ENCODE results near the gene ERGIC2.
"Not testable (repeated sequence)": the region's sequence is repeated elsewhere in the genome, so short reads cannot be mapped to it uniquely, and the experiment has no call there.

ERGIC2 gene

GRCh38 chr12:29304388-29304787 lies 76.6 kb downstream of the ERGIC2 start:
- H3K36me3 ChIP-seq (ENCODE audit: insufficient read depth, low read length), result no peaks in the 10 kb centered on the region
- H3K4me3 ChIP-seq (ENCODE audit: low read depth, low read length), result no peak overlapping the region
- no peaks in the 10 kb centered on the region for H3K79me2 ChIP-seq (ENCODE audit: control insufficient read depth, insufficient read depth, low read length, unreplicated experiment)
- no peak overlapping the region for H2AFZ ChIP-seq (ENCODE audit: low read length, unreplicated experiment)
- H3K4me1 ChIP-seq (ENCODE audit: control insufficient read depth, insufficient read depth, low read length, unreplicated experiment), result no peaks in the 10 kb centered on the region
- H3K27ac ChIP-seq (ENCODE audit: low read depth, low read length), result no peak overlapping the region
- H3K27me3 ChIP-seq (ENCODE audit: insufficient read depth, low read length), result no peaks in the 10 kb centered on the region

GRCh38 chr12:29301114-29301513 lies 79.9 kb downstream of the ERGIC2 start:
- Histone ChIP-seq H3K27ac (ENCODE audit: low read depth, low read length) (no peak overlapping the region), H3K4me3 (ENCODE audit: low read depth, low read length) (no peak overlapping the region), H3K79me2 (ENCODE audit: control insufficient read depth, insufficient read depth, low read length, unreplicated experiment) (no peaks in the 10 kb centered on the region), H3K4me1 (ENCODE audit: control insufficient read depth, insufficient read depth, low read length, unreplicated experiment) (no peaks in the 10 kb centered on the region), H2AFZ (ENCODE audit: low read length, unreplicated experiment) (no peak overlapping the region), H3K36me3 (ENCODE audit: insufficient read depth, low read length) (no peaks in the 10 kb centered on the region), H3K27me3 (ENCODE audit: insufficient read depth, low read length) (no peaks in the 10 kb centered on the region)

GRCh38 chr12:29299633-29300032 lies 81.3 kb downstream of the ERGIC2 start:
- H3K27me3 ChIP-seq (ENCODE audit: insufficient read depth, low read length), result no peaks in the 10 kb centered on the region
- H3K27ac ChIP-seq (ENCODE audit: low read depth, low read length), result no peak overlapping the region
- no peak overlapping the region for H3K4me3 ChIP-seq (ENCODE audit: low read depth, low read length)
- no peaks in the 10 kb centered on the region for H3K4me1 ChIP-seq (ENCODE audit: control insufficient read depth, insufficient read depth, low read length, unreplicated experiment)
- no peak overlapping the region for H2AFZ ChIP-seq (ENCODE audit: low read length, unreplicated experiment)
- H3K36me3 ChIP-seq (ENCODE audit: insufficient read depth, low read length), result no peaks in the 10 kb centered on the region
- H3K79me2 ChIP-seq (ENCODE audit: control insufficient read depth, insufficient read depth, low read length, unreplicated experiment), result no peaks in the 10 kb centered on the region

GRCh38 chr12:29291226-29291625 lies 89.7 kb downstream of the ERGIC2 start:
- Histone ChIP-seq H3K79me2 (ENCODE audit: control insufficient read depth, insufficient read depth, low read length, unreplicated experiment) (no peaks in the 10 kb centered on the region), H3K4me3 (ENCODE audit: low read depth, low read length) (no peak overlapping the region), H2AFZ (ENCODE audit: low read length, unreplicated experiment) (no peak overlapping the region), H3K4me1 (ENCODE audit: control insufficient read depth, insufficient read depth, low read length, unreplicated experiment) (peaks cover 17% of the 10 kb centered on the region), H3K27ac (ENCODE audit: low read depth, low read length) (no peak overlapping the region), H3K27me3 (ENCODE audit: insufficient read depth, low read length) (no peaks in the 10 kb centered on the region), H3K36me3 (ENCODE audit: insufficient read depth, low read length) (no peaks in the 10 kb centered on the region)

- not testable (repeated sequence) for H3K27me3 ChIP-seq (ENCODE audit: insufficient read depth, low read length); H3K79me2 ChIP-seq (ENCODE audit: control insufficient read depth, insufficient read depth, low read length, unreplicated experiment); H3K4me3 ChIP-seq (ENCODE audit: low read depth, low read length); H3K36me3 ChIP-seq (ENCODE audit: insufficient read depth, low read length); H3K27ac ChIP-seq (ENCODE audit: low read depth, low read length); H2AFZ ChIP-seq (ENCODE audit: low read length, unreplicated experiment)
- peaks cover 23% of the 10 kb centered on the region for H3K4me1 ChIP-seq (ENCODE audit: control insufficient read depth, insufficient read depth, low read length, unreplicated experiment)
These were observed 90.5 kb downstream of the ERGIC2 start for GRCh38 chr12:29290475-29290874.

GRCh38 chr12:29288031-29288430 lies 92.9 kb downstream of the ERGIC2 start:
- Histone ChIP-seq H2AFZ (ENCODE audit: low read length, unreplicated experiment) (no peak overlapping the region), H3K27ac (ENCODE audit: low read depth, low read length) (no peak overlapping the region), H3K36me3 (ENCODE audit: insufficient read depth, low read length) (no peaks in the 10 kb centered on the region), H3K4me1 (ENCODE audit: control insufficient read depth, insufficient read depth, low read length, unreplicated experiment) (peaks cover 37% of the 10 kb centered on the region), H3K27me3 (ENCODE audit: insufficient read depth, low read length) (no peaks in the 10 kb centered on the region), H3K4me3 (ENCODE audit: low read depth, low read length) (no peak overlapping the region), H3K79me2 (ENCODE audit: control insufficient read depth, insufficient read depth, low read length, unreplicated experiment) (no peaks in the 10 kb centered on the region)

GRCh38 chr12:29287622-29288021 lies 93.3 kb downstream of the ERGIC2 start:
- H3K4me3 ChIP-seq (ENCODE audit: low read depth, low read length), result no peak overlapping the region
- no peaks in the 10 kb centered on the region for H3K36me3 ChIP-seq (ENCODE audit: insufficient read depth, low read length)
- no peak overlapping the region for H2AFZ ChIP-seq (ENCODE audit: low read length, unreplicated experiment)

More at GRCh38 chr12:29287622-29288021, 93.3 kb downstream of the ERGIC2 start:
- Histone ChIP-seq H3K79me2 (ENCODE audit: control insufficient read depth, insufficient read depth, low read length, unreplicated experiment) (no peaks in the 10 kb centered on the region), H3K27me3 (ENCODE audit: insufficient read depth, low read length) (no peaks in the 10 kb centered on the region), H3K4me1 (ENCODE audit: control insufficient read depth, insufficient read depth, low read length, unreplicated experiment) (peaks cover 38% of the 10 kb centered on the region), H3K27ac (ENCODE audit: low read depth, low read length) (no peak overlapping the region)

Measured in ACC112 (cell line).